CD4-positive, alpha-beta T cell treated with Interleukin-1 beta for 1 hour (primary cell): ENCODE results near the gene PHYKPL.
A peak's percentile ranks its signal among the peaks of the same experiment; 100 is the strongest.
"Not testable (repeated sequence)": the region's sequence is repeated elsewhere in the genome, so short reads cannot be mapped to it uniquely, and the experiment has no call there.

ENCODE experiments used
- DNase-seq, 2 donors: peaks; one replicate each; pipeline ENCODE4 v3.0.0-alpha.2; 2020 to 2022

Gene PHYKPL

DNA sequence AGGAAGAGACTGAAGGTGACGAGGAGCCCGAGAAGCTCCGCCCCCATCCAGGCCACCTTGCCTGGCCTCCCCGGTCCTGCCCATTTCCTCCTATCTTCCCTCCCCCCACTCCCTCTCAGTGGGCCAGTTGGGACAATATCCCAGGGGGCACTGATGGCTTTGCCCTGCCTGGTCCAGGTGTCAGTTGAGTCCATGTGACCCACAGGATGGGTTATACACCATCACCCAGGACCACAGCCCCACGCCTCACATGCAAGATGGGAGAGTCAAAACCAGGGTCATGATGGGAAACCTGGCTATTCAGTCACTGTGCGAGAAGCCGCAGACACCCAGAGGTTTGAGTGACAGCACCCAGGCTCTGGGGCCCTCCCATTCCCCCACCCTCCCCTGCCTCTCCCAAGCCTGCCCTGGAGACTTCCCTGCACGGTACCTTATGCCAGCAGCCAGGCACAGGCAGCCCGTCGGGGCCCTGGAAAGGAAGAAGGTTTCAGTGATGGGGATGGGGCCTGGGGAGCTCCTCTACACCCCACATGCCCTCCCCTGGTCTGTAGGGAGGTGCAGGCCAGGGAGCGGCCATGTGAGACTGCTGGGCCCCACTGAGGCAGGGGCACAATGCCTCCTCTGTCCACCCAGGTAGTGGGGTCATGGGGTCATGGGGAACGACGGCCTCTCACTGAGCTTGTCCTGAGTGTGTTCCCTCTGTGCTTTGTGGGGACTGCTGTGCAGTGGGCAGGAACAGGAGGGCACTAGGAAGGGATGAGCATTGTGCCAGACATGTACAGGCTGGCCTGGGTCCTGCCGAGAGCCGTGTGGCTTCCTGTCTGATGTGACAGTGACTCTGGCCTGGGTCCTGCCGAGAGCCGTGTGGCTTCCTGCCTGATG, 6.3 kb upstream of the PHYKPL start:
- peak; percentile 44 to 51 for DNase-seq

DNA sequence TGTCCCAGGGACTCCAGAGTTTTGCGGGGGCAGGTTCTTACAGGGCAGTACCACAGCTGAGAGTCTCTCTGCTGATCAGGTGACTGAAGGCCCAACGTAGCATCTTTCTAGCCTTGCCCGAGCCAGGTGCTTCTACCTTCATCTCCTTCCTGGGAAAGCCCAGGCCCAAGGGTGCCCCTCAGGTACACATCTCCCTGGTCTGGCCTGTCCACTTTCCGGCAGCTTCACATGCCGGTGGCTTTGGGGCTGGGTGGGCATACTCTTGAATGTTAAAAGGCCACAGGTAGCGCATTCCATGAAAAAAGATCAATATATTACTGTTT, 5.7 kb upstream of the PHYKPL start:
- DNase-seq = no peak

DNA sequence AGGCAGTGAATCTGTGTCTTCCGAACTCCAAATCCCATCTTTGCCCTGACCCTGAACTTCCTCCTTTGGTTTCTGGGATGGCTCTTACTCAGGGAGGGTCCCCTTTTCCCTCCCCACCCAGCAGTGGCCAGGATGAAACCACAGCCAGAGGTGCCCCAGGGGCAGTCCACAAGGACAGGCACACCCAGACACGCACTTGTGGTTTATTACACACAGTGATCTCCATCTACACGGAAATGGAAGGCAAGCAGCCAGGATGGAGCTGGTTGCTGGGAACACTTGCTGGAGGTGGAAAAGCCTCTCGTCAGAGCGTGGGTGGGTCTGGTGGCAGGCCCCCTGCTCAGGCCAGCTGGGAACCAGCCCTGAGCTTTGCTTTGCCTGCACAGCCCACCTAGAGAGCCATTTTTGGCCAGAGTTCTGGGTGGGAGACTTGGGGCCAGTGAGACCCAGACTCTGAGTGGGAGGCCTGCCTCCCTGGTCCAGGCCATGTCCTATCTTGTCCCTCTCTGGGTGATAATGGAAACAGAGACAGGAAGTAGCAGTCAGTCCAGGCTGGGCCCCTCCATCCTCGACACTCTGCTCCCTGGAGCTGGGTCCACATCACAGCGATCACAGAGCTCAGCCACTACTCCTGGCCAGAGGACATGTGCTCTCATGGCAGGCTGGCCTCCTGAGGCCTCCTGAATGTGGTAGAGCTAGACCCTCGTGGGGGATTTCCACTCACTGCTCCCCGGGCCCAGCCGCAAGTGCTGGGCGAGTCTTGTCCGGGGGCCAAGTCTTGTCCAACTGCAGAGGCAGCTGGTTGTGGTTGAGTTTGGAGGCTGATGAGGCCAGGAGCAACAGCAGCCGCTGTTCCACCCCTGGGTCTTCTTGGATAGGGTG, 5.1 kb upstream of the PHYKPL start:
- DNase-seq = no peak

DNA sequence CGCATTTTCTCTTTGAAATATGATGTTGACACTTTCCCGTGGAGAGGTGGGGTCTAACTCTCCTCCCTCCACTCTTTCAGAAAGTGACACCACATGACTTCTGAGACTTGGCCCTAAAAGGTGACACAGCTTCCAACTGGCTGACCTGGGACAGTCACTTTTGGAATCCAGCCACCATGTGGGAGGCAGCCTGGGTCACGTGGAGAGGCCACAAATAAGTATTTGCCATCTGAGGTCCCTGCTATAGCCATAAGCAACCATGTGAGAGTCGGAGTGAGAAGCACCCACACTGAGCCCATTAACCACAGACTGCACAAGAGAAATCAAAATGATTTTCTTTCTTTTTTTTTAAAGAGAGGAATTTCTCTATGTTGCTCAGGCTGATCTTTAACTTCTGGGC, 4.1 kb upstream of the PHYKPL start:
- DNase-seq = no peak

DNA sequence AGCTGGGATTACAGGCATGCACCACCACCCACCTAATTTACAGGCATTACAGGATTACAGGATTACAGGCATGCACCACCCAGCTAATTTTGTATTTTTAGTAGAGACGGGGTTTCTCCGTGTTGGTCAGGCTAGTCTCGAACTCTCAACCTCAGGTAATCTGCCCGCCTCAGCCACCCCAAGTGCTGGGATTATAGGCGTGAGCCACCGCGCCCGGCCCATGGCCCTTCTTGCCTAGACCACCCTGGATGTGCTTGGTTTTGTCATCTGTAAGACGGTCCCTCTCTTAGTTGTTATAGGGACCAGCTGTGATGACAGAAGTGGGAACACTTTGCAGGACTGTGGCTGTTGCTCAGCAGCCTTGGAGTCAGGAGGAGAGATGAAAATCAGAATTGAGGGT, 3.5 kb upstream of the PHYKPL start:
- DNase-seq = no peak

DNA sequence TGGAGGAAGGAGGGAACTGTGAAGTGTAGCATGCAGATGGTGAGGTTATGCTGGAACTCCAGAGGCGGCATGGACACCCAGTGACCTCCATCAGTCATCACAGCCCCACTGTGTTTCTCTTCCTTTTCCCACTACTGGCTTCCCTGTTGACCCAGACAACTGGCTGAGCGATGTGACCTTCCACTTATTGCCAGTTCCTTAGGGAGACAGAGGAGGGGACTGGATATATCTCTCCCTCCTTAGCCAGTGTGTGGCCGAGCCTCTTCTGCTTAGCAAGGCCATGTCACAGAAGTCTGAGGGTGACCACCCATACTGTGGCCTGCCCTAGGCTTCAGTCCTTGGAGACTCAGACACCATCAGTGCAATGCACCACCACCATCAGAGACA, 3.0 kb upstream of the PHYKPL start:
- no peak for DNase-seq

DNA sequence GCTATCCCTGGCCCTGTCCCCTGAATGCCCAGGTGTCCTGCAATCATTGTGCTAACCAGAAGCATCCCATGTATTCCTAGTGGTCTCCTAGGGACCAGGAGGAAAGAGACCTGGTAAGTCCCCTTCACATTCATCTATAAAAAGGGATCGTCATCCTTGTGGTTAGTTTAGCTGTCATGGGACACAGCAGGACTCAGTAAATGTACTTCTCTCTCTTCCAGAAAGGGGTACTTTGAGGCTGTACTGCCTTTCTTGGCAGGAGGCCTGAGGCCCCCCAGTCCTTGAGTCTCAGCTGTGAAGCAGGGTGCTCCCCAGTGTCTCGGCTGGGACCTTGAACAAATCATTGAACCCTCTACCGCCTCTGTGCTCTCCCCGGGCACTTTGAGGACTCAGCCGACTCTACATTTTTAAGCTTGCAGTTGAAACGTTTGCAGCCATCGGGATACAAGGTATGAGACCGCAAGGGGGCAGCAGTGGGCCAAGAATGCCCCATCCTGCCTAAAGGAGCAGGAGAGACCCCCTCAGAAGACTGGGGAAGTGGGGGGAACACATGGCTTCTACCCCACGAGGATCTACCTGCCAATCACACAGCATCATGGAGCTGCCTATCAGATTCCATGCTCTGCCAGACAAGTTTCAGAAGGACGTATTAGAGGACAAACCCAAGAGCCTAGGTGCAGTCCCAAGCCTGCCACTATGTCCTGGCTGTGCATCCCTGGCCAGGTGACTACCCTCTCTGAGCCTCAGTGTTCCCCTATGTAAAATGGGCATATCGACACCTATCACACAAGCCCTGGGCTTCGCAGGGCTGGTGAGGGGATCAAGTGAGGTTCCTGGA, 2.4 kb upstream of the PHYKPL start:
- peak; percentile 58 to 76 for DNase-seq

DNA sequence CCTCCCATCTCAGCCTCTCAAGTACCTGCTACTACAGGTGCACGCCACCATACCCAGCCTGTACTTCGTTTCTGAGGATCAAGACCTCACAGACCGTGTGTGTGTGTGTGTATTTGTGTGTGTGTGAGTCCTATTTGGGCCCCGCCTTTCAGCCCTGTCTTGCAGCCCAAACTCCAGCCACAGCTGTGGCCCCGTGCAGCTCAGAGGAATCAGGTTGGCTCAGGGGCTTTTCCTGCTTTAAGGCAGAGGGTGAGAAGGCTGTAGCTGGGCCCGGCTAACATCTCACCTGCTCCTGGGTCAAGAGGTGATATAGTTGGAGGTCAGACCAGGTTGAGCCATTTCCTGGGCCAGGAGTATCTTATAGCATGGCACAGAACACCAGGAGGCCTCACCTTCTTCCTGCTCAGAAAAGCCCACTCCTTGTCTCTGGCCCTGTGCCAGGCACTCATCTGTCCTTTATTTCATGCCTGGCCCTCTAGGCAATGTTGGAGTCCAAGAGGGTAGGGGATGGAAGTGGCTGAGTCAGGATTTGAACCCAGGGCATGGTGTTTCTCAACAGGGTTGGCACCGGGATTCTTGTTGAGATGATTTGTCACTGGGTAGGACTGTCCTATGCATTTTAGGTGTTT, 1.6 kb upstream of the PHYKPL start:
- no peak for DNase-seq

DNA sequence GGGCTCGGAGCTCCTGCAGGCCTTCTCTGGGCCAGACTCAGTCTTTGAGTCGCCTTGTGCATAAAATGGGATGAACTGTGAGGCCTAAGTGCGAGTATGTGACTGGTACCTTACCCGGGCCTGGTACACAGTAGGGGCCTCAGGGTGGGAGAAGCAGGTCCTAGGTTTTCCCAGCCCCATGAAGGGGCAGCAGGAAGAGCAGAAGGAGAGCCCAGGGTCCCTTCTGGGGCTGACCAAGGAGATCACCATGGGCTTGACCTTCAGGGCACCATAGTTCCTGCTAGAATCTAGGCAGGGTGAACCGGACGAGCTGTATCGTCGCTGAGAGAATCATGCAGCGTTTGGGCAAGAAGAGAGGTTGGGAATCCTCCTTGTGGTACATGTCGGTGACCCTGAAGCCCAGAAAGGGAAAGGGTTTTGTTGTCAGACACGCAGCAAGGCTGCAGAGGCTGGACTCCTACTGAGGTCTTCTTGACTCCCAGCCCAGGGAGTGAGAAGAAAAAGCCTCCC, 373 bp upstream of the PHYKPL start:
- no peak for DNase-seq

DNA sequence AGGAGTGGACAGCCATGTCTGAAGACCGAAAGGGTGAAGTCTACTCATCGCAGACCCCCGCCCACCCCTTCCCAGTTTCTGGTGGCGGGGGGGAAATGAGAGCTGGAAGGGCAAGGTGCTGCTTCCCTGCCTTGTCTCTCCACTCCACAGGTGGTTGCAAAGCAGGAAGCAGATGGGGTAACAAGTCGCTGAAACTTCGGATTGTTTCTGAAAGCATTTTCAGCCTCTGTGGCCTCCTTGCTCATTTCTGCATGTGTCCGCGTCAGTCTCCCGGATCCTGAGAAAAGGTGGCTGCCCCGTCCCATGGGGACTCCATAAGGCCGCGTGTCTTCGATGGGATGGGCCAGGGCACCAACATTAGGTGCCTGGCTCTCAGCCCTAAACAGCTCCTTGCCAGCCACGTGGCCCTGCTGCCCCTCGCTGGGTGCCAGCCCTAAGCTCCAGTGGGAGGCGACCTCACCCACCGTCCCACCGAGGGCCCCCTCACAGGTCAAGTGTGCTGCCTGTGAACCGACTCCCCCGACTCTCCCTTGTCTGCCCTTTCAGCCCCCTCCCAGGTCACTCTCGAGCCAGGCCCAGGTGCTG, 971 bp downstream of the PHYKPL start:
- DNase-seq = no peak

DNA sequence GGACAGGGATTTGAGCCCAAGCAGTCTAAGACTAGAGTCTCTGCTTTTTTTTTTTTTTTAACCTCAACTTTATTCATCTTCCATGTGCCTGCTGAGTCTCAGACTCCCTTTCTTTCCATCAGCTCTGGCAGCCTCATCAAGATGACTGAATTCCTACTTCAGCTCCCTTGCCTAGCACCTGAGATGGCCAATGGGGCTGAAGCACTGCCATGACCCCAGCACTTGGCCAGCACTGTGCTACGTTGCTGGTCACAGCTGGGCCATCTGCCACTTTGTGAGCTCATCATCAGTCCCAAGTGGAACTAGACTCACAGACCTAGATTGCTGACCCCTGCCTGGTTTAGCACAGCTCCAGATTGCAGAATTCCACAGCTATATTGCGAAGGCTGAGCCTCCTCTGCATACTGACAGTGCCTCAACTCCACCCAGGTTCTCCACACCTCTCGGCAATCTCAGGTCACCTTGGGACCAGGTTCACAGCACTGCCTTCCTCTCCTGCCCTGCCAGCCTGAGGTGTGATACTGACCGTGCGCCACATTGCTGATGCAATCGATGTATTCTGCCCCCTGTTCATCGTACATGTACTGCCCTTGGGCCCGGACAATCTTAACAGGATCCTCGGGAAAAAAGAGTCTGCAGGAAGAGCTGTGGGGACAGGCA, 1.6 kb downstream of the PHYKPL start:
- DNase-seq = no peak

DNA sequence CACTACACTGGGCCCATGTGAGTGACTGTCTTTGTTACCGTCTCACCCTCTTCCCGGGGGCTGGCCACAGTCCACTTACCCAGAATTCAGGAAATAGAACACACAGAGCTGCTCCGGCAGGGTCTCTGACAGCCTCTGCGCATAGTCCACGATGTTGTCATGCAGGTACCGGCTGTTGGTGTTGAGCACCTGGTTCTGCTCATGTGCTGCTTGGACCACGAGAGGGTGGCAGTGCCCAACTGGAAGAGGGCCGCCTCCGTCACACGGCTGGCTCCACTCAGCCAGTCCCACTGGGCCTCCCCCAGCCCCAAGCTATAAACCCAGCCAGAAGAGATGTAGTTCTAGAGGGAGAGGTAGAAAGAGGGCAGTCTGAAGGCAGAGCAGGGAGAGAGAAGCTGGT, 2.7 kb downstream of the PHYKPL start:
- no peak for DNase-seq

DNA sequence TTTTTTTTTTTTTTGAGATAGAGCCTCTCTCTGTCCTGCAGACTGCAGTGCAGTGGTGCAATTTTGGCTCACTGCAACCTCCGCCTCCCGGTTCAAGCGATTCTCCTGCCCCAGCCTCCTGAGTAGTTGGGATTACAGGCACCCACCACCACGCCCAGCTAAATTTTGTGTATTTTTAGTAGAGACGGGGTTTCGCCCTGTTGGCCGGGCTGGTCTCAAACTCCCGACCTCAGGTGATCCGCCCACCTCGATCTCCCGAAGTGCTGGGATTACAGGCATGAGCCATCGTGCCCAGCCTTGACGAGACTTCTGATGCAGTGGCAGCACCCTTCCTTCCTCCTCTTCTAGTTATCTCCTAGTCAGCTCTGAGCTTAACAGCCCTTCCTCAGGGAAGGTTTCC, 3.5 kb downstream of the PHYKPL start:
- DNase-seq = not testable (repeated sequence)

DNA sequence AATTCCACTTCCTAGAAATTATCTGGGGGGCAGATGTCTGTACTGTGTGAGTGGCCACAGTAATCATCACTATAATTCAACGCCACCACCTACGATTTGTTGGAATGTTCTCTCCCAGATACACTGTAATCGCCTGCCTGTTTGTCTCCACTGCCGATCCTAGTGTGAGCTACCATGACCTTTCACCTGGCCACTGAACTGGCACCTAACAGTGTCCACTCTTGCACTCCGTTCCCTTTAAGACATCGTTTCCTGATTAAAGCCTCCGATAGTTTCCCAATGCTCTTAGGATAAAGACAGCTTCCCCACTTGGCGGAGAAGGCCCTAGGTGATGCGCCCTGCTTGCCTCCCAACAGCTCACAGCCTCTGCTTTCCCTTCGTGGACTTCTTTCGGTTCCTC, 4.0 kb downstream of the PHYKPL start:
- no peak for DNase-seq

DNA sequence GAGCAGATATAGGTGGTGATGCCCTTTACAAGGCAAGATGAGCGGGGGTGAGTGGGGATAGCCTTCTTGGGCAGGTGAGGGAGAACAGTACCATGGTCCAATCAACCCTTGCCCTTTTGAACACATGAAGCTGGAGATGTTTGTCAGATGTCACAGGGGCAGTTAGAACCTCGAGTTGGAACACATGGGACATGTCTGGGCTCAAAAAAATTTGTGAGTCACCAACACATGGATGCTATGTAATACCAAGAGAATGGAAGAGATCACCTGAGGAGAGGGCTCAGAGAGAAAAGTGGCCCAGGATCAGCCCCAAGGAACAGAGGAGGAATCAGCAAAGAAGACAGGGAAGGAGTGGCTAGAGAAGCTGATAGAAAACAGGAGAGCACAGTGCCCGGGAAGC, 4.7 kb downstream of the PHYKPL start:
- no peak for DNase-seq

DNA sequence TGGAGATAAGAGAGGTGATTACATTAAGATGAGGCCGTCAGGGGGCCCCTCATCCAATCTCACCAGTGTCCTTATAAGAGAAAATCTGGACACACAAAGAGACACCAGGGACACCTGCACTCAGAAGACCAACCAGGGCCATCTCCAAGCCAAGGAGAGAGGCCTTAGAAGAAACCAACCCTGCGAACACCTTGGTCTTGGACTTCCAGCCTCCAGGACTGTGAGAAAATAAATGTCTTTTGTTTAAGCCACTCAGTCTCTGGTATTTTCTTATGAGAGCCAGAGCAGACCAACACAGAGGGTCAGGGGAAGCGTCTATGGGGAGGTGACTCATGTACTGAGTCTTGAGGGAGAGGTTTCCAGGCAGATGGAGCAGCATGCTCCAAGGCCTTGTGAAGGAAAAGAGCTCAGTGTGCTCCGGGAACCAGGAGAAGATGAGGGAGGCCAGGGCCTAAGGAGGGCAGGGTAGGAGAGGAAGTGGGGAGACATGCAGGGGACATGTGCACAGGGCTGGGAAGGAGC, 5.4 kb downstream of the PHYKPL start:
- DNase-seq = no peak

DNA sequence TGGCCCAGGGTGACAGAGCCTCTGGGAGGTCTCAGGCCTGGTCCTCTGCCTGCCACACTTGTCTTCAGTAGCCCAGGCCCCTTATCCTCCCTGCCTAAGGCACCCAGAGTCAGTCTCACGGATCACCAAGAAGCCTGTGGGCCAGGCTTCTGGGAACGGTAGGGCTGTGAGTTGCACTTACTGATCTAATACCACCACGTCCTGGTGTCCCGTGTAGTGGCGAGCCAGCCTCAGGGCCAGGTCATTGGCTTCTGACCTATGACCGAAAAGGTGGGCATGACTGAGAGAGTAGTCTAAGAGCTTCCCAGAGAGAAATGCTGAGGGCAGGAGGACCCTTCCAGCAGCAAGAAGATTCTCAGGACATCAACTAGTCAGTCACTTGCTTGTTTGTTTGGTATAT, 7.4 kb downstream of the PHYKPL start:
- no peak for DNase-seq

DNA sequence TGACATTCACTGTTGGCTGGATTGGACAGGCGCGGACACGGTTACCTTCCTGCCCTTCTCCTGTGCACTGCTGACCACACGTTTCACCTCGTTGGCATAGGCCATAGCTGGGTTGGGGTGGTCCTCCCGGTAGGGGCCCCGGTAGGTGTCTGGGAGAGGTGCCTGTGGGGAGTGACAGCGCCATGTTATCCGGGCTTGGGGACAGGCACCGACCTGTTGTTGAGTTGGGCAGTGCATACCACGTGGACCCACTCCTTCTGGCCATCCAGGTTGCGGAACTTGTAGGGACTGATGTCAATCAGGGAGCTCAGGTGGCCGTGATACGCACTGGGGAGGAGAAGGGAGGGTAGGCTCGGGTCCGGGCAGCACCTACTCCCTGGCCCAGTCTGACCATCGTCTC, 8.2 kb downstream of the PHYKPL start:
- DNase-seq = no peak

DNA sequence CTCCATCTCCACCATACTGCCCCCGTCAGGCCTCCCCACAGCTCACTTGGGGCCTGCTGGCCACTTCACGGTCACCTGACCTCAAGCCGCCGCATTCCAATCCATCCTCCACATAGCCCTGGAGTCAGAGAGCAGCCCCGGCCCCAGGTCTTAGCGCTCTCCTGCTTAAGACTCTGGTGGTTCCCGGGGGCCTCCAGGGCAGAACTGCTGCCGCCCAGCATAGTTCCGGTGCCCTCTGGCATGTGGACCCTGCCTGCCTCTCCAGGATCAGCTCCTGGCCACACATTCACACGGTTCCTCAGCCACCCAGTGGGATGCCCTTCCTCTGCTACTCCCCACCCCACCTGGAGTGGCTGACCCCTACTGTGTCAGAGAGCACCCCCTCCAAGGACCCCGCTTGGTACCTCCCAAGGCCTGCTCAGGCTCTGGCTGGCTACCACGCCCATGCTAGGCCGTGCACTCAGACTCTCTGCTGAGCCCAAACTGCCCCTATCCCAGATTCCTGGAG, 8.7 kb downstream of the PHYKPL start:
- DNase-seq = no peak

DNA sequence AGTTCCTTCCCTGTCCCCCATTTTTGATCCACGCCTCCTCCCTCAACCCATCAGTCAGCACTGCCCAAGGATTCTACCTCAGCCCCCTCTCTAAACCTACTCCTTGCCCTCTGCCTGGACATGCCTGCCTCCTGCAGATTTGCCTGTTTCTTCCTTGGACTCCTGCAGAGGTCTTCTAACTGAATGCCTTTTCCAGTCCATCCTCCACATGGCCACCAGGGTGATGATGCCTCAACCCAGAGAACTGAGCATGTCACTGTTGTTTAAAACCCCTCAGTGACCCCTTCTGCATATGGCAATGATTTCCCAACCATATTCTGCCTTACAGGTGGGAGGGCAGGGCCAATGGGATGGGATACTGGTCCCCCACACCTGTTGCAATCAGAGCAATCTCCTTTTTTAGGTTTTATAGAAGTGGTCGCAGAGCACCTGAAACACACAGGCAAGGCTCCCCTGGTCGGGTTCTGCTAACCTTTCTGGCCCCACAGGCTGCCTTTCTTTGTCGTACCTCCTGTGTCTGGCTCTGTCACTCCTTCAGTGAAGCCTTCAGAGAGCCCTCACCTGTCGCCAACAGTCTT, 9.3 kb downstream of the PHYKPL start:
- DNase-seq = no peak

DNA sequence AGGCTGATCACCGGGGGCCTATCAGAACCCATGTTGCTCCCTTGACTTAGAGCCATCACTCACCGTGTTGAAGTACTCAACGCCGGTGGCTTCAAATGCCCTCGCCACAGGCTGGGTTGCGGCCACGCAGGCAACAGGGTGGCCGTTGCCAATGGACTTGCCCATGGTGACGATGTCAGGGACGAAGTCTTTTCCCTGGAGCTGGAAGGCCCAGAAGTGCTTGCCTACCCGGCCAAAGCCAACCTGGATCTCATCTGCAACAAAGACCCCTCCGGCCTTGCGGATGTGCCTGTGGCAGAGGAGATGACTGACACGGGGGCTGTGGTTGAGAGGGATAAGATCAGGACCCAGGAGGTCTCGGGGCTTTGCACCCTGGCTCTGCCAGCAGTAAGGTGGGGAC, 10.3 kb downstream of the PHYKPL start:
- no peak for DNase-seq
